Measurements from ENCODE around the gene LDB1.
A peak's percentile ranks its signal among the peaks of the same experiment; 100 is the strongest.

The LDB1 gene

GRCh38 chr10:102134416-102134815 is 14.2 kb upstream of the LDB1 start:
- no peak for DNase-seq

- DNase-seq, result peak; percentile 51
Observed at GRCh38 chr10:102133373-102134195, 13.4 kb upstream of the LDB1 start.

- DNase-seq, result peak; percentile 98
Observed at GRCh38 chr10:102132563-102133372, 12.6 kb upstream of the LDB1 start, which contains the start of gene PPRC1. Gene PPRC1, plus strand, starts transcription at chr10:102133040. Its CDS starts 29 bp downstream, at chr10:102133069.

- DNase-seq, result no peak
Observed at GRCh38 chr10:102132193-102132562, 12.0 kb upstream of the LDB1 start.

GRCh38 chr10:102131286-102132170 is 11.4 kb upstream of the LDB1 start:
- no peak for DNase-seq

GRCh38 chr10:102123223-102123622 is 3.1 kb upstream of the LDB1 start:
- DNase-seq, result no peak

- no peak for DNase-seq
Observed at GRCh38 chr10:102122450-102122849, 2.3 kb upstream of the LDB1 start.

GRCh38 chr10:102121739-102122372 is 1.7 kb upstream of the LDB1 start:
- no peak for DNase-seq

GRCh38 chr10:102120991-102121738 is 997 bp upstream of the LDB1 start:
- DNase-seq, result peak; percentile 36

- peak; percentile 76 for DNase-seq
Observed at GRCh38 chr10:102119417-102120141, 589 bp downstream of the LDB1 start.

GRCh38 chr10:102118867-102119266 is 1.3 kb downstream of the LDB1 start:
- no peak for DNase-seq

- peak; percentile 68 for DNase-seq
Observed at GRCh38 chr10:102117391-102118159, 2.6 kb downstream of the LDB1 start.

- DNase-seq, result no peak
Observed at GRCh38 chr10:102116656-102117055, 3.5 kb downstream of the LDB1 start.

- peak; percentile 32 for DNase-seq
Observed at GRCh38 chr10:102115775-102116174, 4.4 kb downstream of the LDB1 start.

GRCh38 chr10:102114861-102115618 is 5.1 kb downstream of the LDB1 start:
- peak; percentile 80 for DNase-seq

GRCh38 chr10:102113956-102114857 is 6.0 kb downstream of the LDB1 start:
- no peak for DNase-seq

- no peak for DNase-seq
Observed at GRCh38 chr10:102113261-102113955, 6.8 kb downstream of the LDB1 start.
